Fibroblast of skin of scalp (primary cell): ENCODE results near the gene HYOU1. TPM values are rescaled to one million over a fixed set of nuclear protein-coding genes. Genes with fewer than 3 reads are reported as not detected.
"Not testable (repeated sequence)": the region's sequence is repeated elsewhere in the genome, so short reads cannot be mapped to it uniquely, and the experiment has no call there.

ENCODE experiments used
- DNase-seq: peaks from one replicate; pipeline ENCODE4 v3.0.0-alpha.2; 2013
- polyA plus RNA-seq, 2 experiments: library from polyadenylated mRNA; unstranded; fragments of 120-200 nt; gene quantifications; one replicate each; pipeline ENCODE4 v1.2.1, GENCODE V29; 2013; ENCODE audit not compliant: insufficient read length in 2 of 2

The HYOU1 gene
- 195 TPM for polyA plus RNA-seq (2013, experiment 1 of 2; ENCODE audit: insufficient read length)
- 194 TPM for polyA plus RNA-seq (2013, experiment 2 of 2; ENCODE audit: insufficient read length)

DNA sequence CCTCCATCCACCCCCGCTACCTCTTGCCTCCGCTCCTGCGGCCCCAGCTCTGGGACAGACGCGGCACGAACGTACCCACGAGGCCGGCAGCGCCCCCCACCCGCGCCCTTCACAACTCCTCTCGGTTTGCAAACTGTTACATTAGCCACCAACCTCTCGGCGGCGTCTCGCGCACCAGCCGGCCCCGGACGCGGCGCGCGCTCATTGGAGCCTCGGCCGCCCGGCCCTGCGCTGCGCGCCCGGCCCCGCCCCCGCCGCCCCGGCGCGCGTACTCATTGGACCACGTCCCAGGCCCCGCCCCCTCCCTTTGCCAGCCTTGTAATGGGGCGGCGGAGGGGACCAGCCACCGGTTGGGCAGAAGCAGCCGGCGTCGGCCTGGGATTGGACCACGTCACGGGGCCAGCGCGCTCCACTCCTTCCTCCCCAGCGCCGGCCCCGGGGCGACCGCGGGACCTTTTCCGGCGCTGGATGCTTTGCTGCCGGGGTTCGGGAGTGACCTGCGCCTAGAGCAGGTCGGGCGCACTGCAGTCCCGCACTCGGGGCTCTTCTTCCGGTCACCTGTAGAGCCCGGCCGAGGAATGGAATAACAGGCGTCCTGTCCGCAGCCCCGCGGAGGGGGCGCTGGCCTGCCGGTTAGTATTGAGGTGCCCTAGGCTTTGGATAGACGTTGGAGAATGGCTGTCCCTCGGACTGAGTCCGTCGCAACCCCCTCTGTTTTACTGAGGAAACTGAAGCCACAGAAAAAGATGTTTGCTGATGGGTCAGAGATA is at the start of gene HYOU1:
Gene HYOU1, minus strand, starts transcription at position 206 of the 770 bp plus-strand sequence. CDS start 1,045 bp downstream, outside the sequence.
- peak; percentile 97 for DNase-seq

GRCh38 chr11:119103793-119104192 is 46.8 kb upstream of the HYOU1 start:
- DNase-seq: no peak

DNA sequence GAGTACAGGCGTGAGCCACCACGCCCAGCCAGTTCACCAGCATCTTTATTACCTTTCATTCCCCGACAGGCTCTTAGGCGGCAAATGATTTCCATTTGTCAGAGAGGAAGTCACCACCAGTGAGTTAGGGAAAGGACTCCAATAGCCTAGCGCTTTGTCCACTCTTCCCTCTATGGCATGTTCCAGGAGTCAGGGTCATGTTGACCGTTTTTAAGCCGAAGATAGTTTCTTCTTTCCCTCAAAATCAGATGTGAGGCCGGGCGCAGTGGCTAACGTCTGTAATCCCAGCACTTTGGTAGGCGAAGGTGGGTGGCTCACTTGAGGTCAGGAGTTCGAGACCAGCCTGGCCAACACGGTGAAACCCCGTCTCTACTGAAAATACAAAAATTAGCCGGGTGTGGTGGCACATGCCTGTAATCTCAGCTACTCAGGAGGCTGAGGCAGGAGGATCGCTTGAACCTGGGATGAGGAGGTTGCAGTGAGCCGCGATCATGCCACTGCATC is 46.2 kb upstream of the HYOU1 start:
- DNase-seq: not testable (repeated sequence)

GRCh38 chr11:119101759-119102423 is 44.9 kb upstream of the HYOU1 start, which contains the start of gene DPAGT1:
Gene DPAGT1, minus strand, starts transcription at chr11:119101853. Its CDS starts 198 bp downstream, at chr11:119101655.
- peak; percentile 97 for DNase-seq

DNA sequence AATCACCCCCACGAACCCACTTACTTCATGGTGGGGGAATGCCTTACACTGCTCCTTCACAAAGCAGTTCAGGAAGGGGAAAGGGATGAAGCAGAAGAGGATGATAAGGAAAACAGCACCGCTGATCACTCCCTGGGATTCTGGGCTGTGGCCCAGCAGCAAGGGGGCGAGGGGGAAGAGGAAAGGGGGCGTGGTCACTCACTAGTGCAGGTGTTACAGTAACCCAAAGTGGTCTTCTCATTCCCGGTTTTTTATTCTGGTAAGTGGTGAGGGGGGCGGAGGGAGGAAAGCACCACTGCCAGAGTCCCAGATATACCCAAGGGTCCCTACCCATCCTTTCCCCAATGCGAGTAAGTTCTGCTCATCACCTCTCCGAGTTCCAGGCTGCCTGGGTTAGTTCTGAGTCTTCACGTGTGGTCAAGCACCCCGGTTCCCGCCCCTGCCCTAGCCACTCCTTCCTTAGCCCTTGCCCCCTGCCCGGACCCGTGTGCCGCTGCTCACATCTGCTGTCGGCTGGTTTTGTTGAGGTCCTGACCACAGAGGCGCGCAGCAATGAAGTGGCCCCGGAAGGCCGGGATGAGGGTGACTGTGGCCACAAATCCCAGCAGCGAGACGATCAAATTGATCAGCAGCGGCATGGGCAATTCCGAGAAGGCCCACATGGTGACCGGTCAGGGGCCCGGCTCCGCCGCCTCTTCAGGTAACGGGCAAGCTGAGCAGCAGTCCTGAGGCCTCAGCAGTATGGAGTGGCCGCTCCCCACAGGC is 44.2 kb upstream of the HYOU1 start:
- no peak for DNase-seq

GRCh38 chr11:119100246-119100970 is 43.4 kb upstream of the HYOU1 start:
- peak; percentile 60 for DNase-seq

GRCh38 chr11:119099711-119100110 is 42.7 kb upstream of the HYOU1 start:
- DNase-seq: no peak

- peak; percentile 100 for DNase-seq
These were observed 38.3 kb upstream of the HYOU1 start for GRCh38 chr11:119095066-119095880.

- peak; percentile 86 for DNase-seq
These were observed 37.7 kb upstream of the HYOU1 start for GRCh38 chr11:119094816-119095065.

DNA sequence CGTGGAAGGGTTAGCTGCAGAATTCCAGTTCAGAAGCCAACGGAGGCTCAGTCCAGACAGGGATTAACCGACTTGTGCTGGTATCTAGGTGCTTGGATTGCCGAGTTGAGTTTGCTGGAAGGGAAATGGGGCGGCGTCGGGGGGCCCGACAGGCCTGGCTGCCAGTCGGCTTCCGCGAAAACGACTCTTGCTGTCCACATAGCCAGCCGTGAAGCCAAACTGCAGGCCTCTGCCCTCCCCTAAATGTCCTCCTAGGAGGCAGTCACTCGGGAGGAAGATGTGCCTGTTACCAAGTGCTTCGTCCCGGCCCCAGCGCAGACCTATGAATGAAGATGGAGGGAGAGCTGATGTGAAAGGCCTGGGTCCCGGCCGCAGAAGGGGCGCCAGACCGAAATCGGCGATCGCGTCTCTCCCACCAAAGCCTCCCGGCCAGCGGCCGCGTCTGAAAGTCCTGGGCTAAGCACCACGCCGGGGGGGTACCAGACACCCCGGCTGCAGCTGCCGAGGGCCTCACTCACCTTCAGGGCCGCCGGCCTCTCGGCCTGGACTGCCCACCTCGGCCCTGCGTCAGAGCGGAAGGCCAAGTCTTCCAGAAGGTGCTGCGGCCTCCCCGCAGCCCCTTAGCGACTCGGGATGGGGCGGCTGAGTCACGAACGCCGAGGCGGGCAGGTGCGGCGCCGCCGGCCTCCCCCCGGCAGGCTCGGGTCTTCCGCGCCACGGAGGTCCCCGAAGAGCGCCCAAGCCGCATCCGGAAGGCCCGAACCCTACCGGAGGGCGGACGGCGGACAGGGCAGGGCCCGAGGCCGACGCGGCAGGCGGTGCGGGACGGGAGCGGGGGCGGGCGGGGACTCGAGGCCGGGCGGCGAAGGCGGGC is 37.2 kb upstream of the HYOU1 start:
- peak; percentile 46 for DNase-seq

DNA sequence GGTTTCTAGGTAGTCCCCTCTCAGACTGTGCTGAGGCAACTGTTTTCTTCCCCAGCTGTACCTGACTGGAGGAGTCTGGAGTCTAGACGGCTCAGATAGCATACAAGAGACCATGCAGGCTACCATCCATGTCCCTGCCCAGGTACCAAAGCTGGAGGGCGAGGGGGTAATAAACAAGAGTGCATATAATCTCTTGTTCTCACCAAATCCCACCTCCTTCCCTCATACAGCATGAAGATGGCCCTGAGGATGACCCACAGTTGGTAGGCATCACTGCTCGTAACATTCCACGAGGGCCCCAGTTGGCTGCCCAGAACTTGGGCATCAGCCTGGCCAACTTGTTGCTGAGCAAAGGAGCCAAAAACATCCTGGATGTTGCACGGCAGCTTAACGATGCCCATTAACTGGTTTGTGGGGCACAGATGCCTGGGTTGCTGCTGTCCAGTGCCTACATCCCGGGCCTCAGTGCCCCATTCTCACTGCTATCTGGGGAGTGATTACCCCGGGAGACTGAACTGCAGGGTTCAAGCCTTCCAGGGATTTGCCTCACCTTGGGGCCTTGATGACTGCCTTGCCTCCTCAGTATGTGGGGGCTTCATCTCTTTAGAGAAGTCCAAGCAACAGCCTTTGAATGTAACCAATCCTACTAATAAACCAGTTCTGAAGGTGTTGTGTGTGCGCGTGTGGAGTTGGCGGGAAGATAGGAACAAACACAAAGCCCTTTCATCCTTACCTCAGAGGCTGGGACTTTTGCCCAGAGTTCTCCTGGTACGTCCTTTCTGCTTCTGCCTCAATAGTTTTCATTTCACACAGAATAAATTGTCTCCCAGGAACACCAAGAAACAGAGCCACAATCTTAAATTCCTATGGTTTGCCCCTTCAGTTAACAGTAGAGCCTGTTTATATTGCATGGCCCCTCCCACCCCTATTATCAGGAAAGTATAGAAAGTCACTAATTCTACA is 36.2 kb upstream of the HYOU1 start:
- no peak for DNase-seq

DNA sequence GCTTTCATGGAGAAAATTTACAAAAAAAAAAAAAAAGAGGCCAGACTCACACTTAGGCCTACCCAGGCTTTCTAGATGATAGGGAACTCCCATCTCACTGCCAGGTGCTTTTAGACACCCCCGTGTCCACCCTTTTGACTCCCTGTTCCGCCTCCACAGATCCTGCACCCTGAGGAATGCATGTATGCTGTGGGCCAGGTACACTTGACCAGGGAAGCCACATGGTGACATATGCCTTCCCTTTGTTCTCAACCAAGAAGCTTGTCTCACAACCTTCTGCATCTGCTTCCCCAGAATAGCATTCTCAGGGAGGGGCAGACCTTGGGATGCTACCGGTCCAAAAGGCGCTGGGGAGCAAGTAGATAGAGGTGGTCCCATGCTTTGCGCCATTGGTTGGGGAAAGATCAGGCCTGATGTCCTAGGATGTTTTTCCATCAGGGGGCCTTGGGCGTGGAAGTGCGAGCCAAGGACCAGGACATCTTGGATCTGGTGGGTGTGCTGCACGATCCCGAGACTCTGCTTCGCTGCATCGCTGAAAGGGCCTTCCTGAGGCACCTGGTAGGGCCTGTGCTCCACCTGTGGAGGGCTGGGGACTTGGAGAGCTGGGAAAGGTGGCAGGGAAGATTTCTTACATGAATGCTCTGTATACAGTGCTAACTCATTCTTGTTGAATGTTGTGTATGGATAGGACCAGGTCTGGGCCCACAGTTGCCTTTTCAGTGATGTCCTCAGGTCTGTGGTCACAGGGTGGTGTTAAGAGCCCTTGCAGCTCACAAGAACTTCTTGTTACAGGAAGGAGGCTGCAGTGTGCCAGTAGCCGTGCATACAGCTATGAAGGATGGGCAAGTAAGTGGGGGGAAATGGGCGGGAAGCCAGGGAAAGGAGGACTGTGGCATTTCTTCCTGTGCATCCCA is 35.2 kb upstream of the HYOU1 start:
- no peak for DNase-seq

DNA sequence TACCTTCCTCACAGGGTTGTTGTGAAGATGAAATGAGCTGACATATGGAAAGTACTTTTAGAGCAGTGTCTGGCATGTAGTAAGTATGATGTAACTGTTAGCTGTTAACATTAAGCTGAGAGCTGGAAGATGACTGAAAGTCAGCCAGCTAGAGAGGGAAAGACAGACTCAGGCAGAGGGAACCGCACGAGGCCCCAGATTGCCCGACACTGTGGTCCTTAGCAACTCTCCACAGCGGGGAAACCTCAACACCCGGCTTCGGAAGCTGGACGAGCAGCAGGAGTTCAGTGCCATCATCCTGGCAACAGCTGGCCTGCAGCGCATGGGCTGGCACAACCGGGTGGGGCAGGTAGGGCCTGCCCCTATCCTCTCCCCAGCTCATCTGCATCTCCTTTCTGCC is 34.2 kb upstream of the HYOU1 start:
- no peak for DNase-seq

DNA sequence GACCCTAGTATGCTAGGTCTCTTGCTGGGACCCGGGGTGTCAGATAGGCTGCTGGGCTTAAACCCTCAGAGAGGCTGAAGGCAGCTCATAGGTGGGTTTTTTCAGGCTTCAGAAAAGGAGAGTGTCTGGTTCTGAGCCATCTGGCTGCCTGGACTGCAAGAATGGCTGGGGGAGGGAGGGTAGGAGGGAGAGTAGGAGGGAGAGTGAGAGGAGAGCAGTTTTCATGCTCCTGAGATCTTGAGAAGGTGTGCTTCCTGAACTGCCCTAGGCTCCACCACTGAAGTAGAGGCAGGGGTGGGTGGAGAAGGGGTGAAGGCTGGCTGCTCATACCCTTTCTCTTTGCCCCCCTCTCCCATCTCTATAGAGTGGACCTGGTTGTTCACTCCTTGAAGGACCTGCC is 32.3 kb upstream of the HYOU1 start:
- DNase-seq: no peak

- no peak for DNase-seq
These were observed 31.4 kb upstream of the HYOU1 start for GRCh38 chr11:119088406-119088805.

DNA sequence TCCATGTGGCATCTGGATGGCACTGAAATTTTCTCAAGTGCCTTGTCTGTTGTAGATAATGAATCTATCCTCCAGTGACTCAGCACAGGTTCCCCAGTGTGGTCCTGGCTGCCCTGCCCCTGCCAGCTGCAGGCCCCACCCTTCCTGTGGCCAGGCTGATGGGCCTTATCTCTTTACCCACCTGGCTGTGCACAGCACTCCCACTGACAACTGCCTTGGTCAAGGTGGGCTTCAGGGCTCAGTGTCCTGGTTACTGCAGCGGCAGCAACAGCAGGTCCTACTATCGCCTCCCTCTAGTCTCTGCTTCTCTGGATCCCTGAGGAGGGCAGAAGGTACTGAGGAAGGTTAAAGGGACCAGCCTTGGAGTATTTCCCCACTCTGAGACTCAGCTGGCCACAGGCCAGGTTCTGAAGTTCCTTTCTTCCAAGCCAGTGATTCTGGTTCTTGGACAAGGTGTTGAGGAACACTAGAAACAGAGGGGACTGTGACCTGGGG is 30.8 kb upstream of the HYOU1 start:
- DNase-seq: no peak

- DNase-seq: no peak
These were observed 30.1 kb upstream of the HYOU1 start for GRCh38 chr11:119087123-119087522.

- no peak for DNase-seq
These were observed 28.4 kb upstream of the HYOU1 start for GRCh38 chr11:119085437-119085847.
